HepG2 (cell line): Measurements from ENCODE around the gene NT5C3B. TPM values are rescaled to one million over a fixed set of nuclear protein-coding genes. Genes with fewer than 3 reads are reported as not detected.

Experiments used
- AHDC1 ChIP-seq: sonication (generic); formaldehyde crosslinking; IDR thresholded peaks from 2 replicates; pipeline ENCODE4 v1.5.1; 2020; ENCODE audit warnings: mild to moderate bottlenecking, missing genetic modification reagents, borderline replicate concordance
- ATF2 ChIP-seq: sonication (generic); formaldehyde crosslinking; IDR thresholded peaks from 2 replicates; pipeline ENCODE4 v1.4.0; 2020; ENCODE audit warnings: missing genetic modification reagents
- HBP1 ChIP-seq: IDR thresholded peaks from 2 replicates; pipeline ENCODE4 v1.6.1; 2016; ENCODE audit warnings: low read depth, control low read depth
- HDAC1 ChIP-seq: sonication (generic); formaldehyde crosslinking; IDR thresholded peaks from 2 replicates; pipeline ENCODE4 v1.5.1; 2020; ENCODE audit warnings: mild to moderate bottlenecking, missing genetic modification reagents
- IKZF4 ChIP-seq: sonication (generic); formaldehyde crosslinking; IDR thresholded peaks from 2 replicates; pipeline ENCODE4 v1.5.1; 2020; ENCODE audit warnings: borderline replicate concordance, mild to moderate bottlenecking, low read depth, missing genetic modification reagents; ENCODE audit errors: not compliant biosample characterization
- ISX ChIP-seq: sonication (generic); formaldehyde crosslinking; conservative IDR thresholded peaks from 2 replicates; pipeline ENCODE4 v1.5.0; 2020; ENCODE audit warnings: missing genetic modification reagents
- KMT2B ChIP-seq: IDR thresholded peaks from 2 replicates; pipeline ENCODE4 v1.6.1; 2016; ENCODE audit warnings: missing genetic modification reagents, missing compliant biosample characterization
- MLLT10 ChIP-seq: sonication (generic); formaldehyde crosslinking; IDR thresholded peaks from 2 replicates; pipeline ENCODE4 v1.4.0; 2020; ENCODE audit warnings: missing genetic modification reagents
- MTF1 ChIP-seq: sonication (generic); formaldehyde crosslinking; IDR thresholded peaks from 2 replicates; pipeline ENCODE4 v1.5.0; 2020; ENCODE audit warnings: missing genetic modification reagents
- PITX1 ChIP-seq: sonication (generic); formaldehyde crosslinking; IDR thresholded peaks from 2 replicates; pipeline ENCODE4 v1.5.1; 2020; ENCODE audit warnings: mild to moderate bottlenecking, missing genetic modification reagents
- PPARG ChIP-seq: conservative IDR thresholded peaks from 2 replicates; pipeline ENCODE4 v1.6.1; 2016; ENCODE audit warnings: missing biosample characterization, missing genetic modification reagents
- SMAD9 ChIP-seq: sonication (generic); formaldehyde crosslinking; IDR thresholded peaks from 2 replicates; pipeline ENCODE4 v1.5.1; 2020; ENCODE audit warnings: mild to moderate bottlenecking, missing genetic modification reagents
- TEAD3 ChIP-seq: optimal IDR thresholded peaks from 2 replicates; pipeline ENCODE3; 2016; ENCODE audit warnings: borderline replicate concordance
- ZFP36L2 ChIP-seq: sonication (generic); formaldehyde crosslinking; IDR thresholded peaks from 2 replicates; pipeline ENCODE4 v1.4.0; 2020; ENCODE audit warnings: missing genetic modification reagents
- ZNF225 ChIP-seq: sonication (generic); formaldehyde crosslinking; IDR thresholded peaks from 2 replicates; pipeline ENCODE4 v1.4.0; 2020; ENCODE audit warnings: mild to moderate bottlenecking, missing genetic modification reagents
- ZNF232 ChIP-seq: sonication (generic); formaldehyde crosslinking; IDR thresholded peaks from 2 replicates; pipeline ENCODE4 v1.4.0; 2020; ENCODE audit warnings: missing genetic modification reagents, borderline replicate concordance
- ZNF513 ChIP-seq: sonication (generic); formaldehyde crosslinking; conservative IDR thresholded peaks from 2 replicates; pipeline ENCODE4 v1.5.0; 2020; ENCODE audit warnings: missing genetic modification reagents
- ZNF644 ChIP-seq: IDR thresholded peaks from 2 replicates; pipeline ENCODE4 v1.6.1; 2016; ENCODE audit warnings: low read depth
- ZNF7 ChIP-seq: IDR thresholded peaks from 2 replicates; pipeline ENCODE4 v1.6.1; 2016; ENCODE audit warnings: missing biosample characterization, missing genetic modification reagents
- ZNF75D ChIP-seq: sonication (generic); formaldehyde crosslinking; IDR thresholded peaks from 2 replicates; pipeline ENCODE4 v1.8.1; 2023; ENCODE audit warnings: missing genetic modification reagents, mild to moderate bottlenecking, borderline replicate concordance
- polyA plus RNA-seq, 8 experiments: library from polyadenylated mRNA; depleted of rRNA in 3 of 8; stranded (reverse) in 7 of 8; unstranded in 1 of 8; fragments of >200 nt; fragmentation: Illumina TruSeq in 4 of 8; extraction: Trizol in 4 of 8; gene quantifications; 2 replicates each; pipeline versions ENCODE4 v1.2.1 to v1.2.3, GENCODE V29; 2011 to 2016; ENCODE audit warnings: low read depth in 4 of 8, missing spikeins in 1 of 8, mixed read lengths in 1 of 8; ENCODE audit not compliant: insufficient read depth in 1 of 8
- total RNA-seq, 5 experiments: library from RNA; depleted of rRNA; stranded (reverse); fragments of >200 nt; fragmentation: Illumina TruSeq; extraction: Trizol; gene quantifications; 2 replicates each; pipeline ENCODE4 v1.2.3, GENCODE V29; 2016; ENCODE audit warnings: low read depth in 1 of 5

NT5C3B gene
- total and polyA plus RNA-seq, 2 of the 13 experiments (the other 11 are each of a cell fraction or from before 2014, with no cell fraction given), result 104 to 126 TPM

GRCh38 chr17:41864836-41865595 lies 29.0 kb upstream of the NT5C3B start, which contains the start of gene KLHL11 (continued):
- TF ChIP-seq HDAC1 (peak; percentile 22; the same call in 1 of the 2 replicates), ATF2 (no peak; the same call in 1 of the 2 replicates), MLLT10 (CRISPR knock-in tag) (no peak), HBP1 (peak; percentile 90), ZNF7 (no peak), ZNF644 (CRISPR knock-in tag) (no peak), AHDC1 (no peak), ISX (CRISPR knock-in tag) (no peak; the same call in 1 of the 2 replicates), ZNF75D (peak; percentile 41; the same call in 1 of the 2 replicates), IKZF4 (CRISPR knock-in tag) (peak; percentile 34), MTF1 (peak; percentile 83), ZFP36L2 (CRISPR knock-in tag) (0 out of 2 replicates have a peak, but pooled peaks have one; percentile 67), PPARG (CRISPR knock-in tag) (peak; percentile 60; the same call in 1 of the 2 replicates), TEAD3 (CRISPR knock-in tag) (peak; percentile 78), PITX1 (CRISPR knock-in tag) (peak; percentile 81; the same call in 1 of the 2 replicates), KMT2B (CRISPR knock-in tag) (peak; percentile 83), ZNF225 (peak; percentile 30; the same call in 1 of the 2 replicates), SMAD9 (0 out of 2 replicates have a peak, but pooled peaks have one; percentile 69), ZNF513 (CRISPR knock-in tag) (0 out of 2 replicates have a peak, but pooled peaks have one; percentile 26), ZNF232 (0 out of 2 replicates have a peak, but pooled peaks have one; percentile 56)
